A549 (cell line): ENCODE data around the gene WDR17.

Experiments used
- GATA3 ChIP-seq: IDR thresholded peaks from 2 replicates; pipeline ENCODE4 v1.6.1; 2012; ENCODE audit warnings: borderline replicate concordance
- HOXB5 ChIP-seq: fragments of 250-450 bp; sonication (Bioruptor Pico); IDR thresholded peaks from 2 replicates; pipeline ENCODE4 v1.5.0; 2020; ENCODE audit warnings: mild to moderate bottlenecking, moderate library complexity
- POLR2A ChIP-seq: IDR thresholded peaks from 2 replicates; pipeline ENCODE4 v1.6.1; 2012; ENCODE audit warnings: mild to moderate bottlenecking, low read length
- SMC3 ChIP-seq: fragments of >200 bp; sonication (Bioruptor Twin); formaldehyde crosslinking; IDR thresholded peaks from 3 replicates; pipeline ENCODE4 v1.6.1; 2018; ENCODE audit warnings: inconsistent platforms

- TF ChIP-seq POLR2A: no peak
- no peak for TF ChIP-seq GATA3
- no peak for TF ChIP-seq SMC3
- TF ChIP-seq HOXB5 (CRISPR knock-in tag): no peak
These were observed 156.5 kb downstream of the WDR17 start for GRCh38 chr4:176222149-176222548.
